Uterus (tissue), 2 donors: ENCODE data around the gene TRPM4.

ENCODE experiments used
- POLR2A ChIP-seq, 2 donors: fragments of 450-650 bp; IDR thresholded peaks; one replicate each; pipeline ENCODE4 v1.6.1; 2016; ENCODE audit warnings: antibody characterized with exemption in 2 of 2, mild to moderate bottlenecking in 1 of 2, moderate library complexity in 1 of 2
- TF ChIP-seq, protein P1 (sequence below), 4 experiments: fragments of 200-600 bp in 2 of 4; fragments of 450-650 bp in 2 of 4; sonication (generic) in 2 of 4; IDR thresholded peaks; one replicate each; pipeline ENCODE4 v1.5.1; 2016 to 2019; ENCODE audit warnings: antibody characterized with exemption in 4 of 4, mild to moderate bottlenecking in 2 of 4, moderate library complexity in 1 of 4

DNA sequence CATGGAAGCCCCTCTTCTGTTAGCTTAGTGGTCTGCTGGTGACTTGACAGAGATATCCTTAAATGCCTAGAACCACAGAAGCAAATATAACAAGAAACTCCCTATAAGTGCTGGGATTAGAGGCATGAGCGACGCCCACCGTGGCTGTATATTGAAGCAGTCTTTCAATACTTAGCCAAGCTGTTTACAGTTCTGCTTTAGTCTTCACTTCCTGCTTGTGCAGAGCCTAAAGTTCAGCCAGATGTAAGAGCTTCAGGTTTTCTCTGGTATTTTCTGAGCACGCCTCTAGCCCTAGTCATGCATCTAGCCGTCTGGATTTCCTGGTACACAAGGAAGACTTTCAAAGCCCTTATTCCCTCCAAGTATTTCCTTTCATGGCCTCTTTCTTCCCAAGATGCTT lies 28.5 kb downstream of the TRPM4 start:
- TF ChIP-seq, protein P1, sequence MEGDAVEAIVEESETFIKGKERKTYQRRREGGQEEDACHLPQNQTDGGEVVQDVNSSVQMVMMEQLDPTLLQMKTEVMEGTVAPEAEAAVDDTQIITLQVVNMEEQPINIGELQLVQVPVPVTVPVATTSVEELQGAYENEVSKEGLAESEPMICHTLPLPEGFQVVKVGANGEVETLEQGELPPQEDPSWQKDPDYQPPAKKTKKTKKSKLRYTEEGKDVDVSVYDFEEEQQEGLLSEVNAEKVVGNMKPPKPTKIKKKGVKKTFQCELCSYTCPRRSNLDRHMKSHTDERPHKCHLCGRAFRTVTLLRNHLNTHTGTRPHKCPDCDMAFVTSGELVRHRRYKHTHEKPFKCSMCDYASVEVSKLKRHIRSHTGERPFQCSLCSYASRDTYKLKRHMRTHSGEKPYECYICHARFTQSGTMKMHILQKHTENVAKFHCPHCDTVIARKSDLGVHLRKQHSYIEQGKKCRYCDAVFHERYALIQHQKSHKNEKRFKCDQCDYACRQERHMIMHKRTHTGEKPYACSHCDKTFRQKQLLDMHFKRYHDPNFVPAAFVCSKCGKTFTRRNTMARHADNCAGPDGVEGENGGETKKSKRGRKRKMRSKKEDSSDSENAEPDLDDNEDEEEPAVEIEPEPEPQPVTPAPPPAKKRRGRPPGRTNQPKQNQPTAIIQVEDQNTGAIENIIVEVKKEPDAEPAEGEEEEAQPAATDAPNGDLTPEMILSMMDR (IDR thresholded peaks at IDR 0.05): no peak
- TF ChIP-seq POLR2A (IDR thresholded peaks at IDR 0.05): no peak
